ENCODE measurements around the gene SPART. TPM values are rescaled to one million over a fixed set of nuclear protein-coding genes. Genes with fewer than 3 reads are reported as not detected.

The SPART gene
- total and polyA plus RNA-seq, 2 of the 8 experiments (the other 6 are each of a cell fraction or from before 2014, with no cell fraction given), result 27.2 to 74.1 TPM

DNA sequence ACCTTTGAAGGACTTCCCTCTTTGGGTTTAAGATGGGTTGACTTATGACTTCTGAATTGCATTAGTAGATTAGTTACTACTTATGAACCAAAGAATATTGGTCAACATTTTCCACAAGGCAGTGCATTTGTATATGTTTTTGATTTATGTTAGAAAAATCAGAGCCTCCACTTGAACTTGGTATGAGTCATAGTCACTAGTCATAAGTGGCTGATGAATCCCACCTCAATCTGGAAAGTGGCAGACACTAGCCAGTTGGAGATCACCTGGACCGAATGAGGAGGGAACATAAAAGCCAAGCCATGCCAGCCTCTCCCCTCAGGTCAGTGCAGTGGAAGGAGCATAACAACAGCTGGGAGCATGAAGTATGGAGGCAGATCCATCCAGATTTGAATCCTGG is 39.3 kb upstream of the SPART start (continued):
- TF ChIP-seq, protein P1, sequence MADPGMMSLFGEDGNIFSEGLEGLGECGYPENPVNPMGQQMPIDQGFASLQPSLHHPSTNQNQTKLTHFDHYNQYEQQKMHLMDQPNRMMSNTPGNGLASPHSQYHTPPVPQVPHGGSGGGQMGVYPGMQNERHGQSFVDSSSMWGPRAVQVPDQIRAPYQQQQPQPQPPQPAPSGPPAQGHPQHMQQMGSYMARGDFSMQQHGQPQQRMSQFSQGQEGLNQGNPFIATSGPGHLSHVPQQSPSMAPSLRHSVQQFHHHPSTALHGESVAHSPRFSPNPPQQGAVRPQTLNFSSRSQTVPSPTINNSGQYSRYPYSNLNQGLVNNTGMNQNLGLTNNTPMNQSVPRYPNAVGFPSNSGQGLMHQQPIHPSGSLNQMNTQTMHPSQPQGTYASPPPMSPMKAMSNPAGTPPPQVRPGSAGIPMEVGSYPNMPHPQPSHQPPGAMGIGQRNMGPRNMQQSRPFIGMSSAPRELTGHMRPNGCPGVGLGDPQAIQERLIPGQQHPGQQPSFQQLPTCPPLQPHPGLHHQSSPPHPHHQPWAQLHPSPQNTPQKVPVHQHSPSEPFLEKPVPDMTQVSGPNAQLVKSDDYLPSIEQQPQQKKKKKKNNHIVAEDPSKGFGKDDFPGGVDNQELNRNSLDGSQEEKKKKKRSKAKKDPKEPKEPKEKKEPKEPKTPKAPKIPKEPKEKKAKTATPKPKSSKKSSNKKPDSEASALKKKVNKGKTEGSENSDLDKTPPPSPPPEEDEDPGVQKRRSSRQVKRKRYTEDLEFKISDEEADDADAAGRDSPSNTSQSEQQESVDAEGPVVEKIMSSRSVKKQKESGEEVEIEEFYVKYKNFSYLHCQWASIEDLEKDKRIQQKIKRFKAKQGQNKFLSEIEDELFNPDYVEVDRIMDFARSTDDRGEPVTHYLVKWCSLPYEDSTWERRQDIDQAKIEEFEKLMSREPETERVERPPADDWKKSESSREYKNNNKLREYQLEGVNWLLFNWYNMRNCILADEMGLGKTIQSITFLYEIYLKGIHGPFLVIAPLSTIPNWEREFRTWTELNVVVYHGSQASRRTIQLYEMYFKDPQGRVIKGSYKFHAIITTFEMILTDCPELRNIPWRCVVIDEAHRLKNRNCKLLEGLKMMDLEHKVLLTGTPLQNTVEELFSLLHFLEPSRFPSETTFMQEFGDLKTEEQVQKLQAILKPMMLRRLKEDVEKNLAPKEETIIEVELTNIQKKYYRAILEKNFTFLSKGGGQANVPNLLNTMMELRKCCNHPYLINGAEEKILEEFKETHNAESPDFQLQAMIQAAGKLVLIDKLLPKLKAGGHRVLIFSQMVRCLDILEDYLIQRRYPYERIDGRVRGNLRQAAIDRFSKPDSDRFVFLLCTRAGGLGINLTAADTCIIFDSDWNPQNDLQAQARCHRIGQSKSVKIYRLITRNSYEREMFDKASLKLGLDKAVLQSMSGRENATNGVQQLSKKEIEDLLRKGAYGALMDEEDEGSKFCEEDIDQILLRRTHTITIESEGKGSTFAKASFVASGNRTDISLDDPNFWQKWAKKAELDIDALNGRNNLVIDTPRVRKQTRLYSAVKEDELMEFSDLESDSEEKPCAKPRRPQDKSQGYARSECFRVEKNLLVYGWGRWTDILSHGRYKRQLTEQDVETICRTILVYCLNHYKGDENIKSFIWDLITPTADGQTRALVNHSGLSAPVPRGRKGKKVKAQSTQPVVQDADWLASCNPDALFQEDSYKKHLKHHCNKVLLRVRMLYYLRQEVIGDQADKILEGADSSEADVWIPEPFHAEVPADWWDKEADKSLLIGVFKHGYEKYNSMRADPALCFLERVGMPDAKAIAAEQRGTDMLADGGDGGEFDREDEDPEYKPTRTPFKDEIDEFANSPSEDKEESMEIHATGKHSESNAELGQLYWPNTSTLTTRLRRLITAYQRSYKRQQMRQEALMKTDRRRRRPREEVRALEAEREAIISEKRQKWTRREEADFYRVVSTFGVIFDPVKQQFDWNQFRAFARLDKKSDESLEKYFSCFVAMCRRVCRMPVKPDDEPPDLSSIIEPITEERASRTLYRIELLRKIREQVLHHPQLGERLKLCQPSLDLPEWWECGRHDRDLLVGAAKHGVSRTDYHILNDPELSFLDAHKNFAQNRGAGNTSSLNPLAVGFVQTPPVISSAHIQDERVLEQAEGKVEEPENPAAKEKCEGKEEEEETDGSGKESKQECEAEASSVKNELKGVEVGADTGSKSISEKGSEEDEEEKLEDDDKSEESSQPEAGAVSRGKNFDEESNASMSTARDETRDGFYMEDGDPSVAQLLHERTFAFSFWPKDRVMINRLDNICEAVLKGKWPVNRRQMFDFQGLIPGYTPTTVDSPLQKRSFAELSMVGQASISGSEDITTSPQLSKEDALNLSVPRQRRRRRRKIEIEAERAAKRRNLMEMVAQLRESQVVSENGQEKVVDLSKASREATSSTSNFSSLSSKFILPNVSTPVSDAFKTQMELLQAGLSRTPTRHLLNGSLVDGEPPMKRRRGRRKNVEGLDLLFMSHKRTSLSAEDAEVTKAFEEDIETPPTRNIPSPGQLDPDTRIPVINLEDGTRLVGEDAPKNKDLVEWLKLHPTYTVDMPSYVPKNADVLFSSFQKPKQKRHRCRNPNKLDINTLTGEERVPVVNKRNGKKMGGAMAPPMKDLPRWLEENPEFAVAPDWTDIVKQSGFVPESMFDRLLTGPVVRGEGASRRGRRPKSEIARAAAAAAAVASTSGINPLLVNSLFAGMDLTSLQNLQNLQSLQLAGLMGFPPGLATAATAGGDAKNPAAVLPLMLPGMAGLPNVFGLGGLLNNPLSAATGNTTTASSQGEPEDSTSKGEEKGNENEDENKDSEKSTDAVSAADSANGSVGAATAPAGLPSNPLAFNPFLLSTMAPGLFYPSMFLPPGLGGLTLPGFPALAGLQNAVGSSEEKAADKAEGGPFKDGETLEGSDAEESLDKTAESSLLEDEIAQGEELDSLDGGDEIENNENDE (IDR thresholded peaks at IDR 0.05; ENCODE audit: insufficient replicate concordance, low read length), result no peak
- TF ChIP-seq CBX5 (IDR thresholded peaks at IDR 0.05; ENCODE audit: low read depth, low read length), result no peak
- TF ChIP-seq RBBP5 (IDR thresholded peaks at IDR 0.05; ENCODE audit: borderline replicate concordance, low read depth, low read length), result no peak
- no peak for TF ChIP-seq ZNF274 (IDR thresholded peaks at IDR 0.05; ENCODE audit: borderline replicate concordance, extremely low read depth, low read length)
- TF ChIP-seq EZH2 (IDR thresholded peaks at IDR 0.05; ENCODE audit: low read depth, low read length, severe bottlenecking), result no peak
- no peak for TF ChIP-seq TAF7 (optimal IDR thresholded peaks at IDR 0.05; ENCODE audit: borderline replicate concordance, low read depth, low read length)
- TF ChIP-seq EGR1 (IDR thresholded peaks at IDR 0.05; ENCODE audit: borderline replicate concordance, low read depth, low read length), result no peak

Measured in H1 (cell line).